Caco-2 (cell line): ENCODE measurements around the gene DLG3. TPM values are rescaled to one million over a fixed set of nuclear protein-coding genes. Genes with fewer than 3 reads are reported as not detected.

Source experiments
- BruUV-seq: library from RNA; stranded (reverse); fragments of 400-500 nt; replicated peaks from 2 replicates; lab custom pipeline; 2021; lab: Mats Ljungman, UMichigan
- CTCF ChIA-PET: fragments of 300-600 bp; sonication (Branson Sonifier 250); formaldehyde crosslinking; loops from one replicate; lab custom pipeline; 2022; ENCODE audit warnings: antibody characterized with exemption; lab: Charles Lee
- POLR2A ChIA-PET: fragments of 300-600 bp; sonication (Branson Sonifier 250); formaldehyde crosslinking; loops from one replicate; lab custom pipeline; 2022; ENCODE audit warnings: antibody characterized with exemption; lab: Charles Lee
- DNase-seq, 2 experiments: peaks; one replicate each; pipeline versions ENCODE4 v3.0.0 to v3.0.0-alpha.2; 2020 to 2022
- H3K27me3 ChIP-seq: replicated peaks from 2 replicates; pipeline ENCODE4 v1.6.0; 2011; ENCODE audit warnings: low read length; ENCODE audit not compliant: control insufficient read depth, insufficient read depth
- H3K36me3 ChIP-seq: 2 replicates; pipeline ENCODE4 v1.5.1; 2011; ENCODE audit warnings: low read length; ENCODE audit not compliant: control insufficient read depth, insufficient read depth
- H3K4me1 ChIP-seq: fragments of 250-450 bp; sonication (Bioruptor Pico); 2 replicates; pipeline ENCODE4 v1.5.1; 2020; ENCODE audit warnings: mild to moderate bottlenecking
- H3K4me3 ChIP-seq: 2 replicates; pipeline ENCODE4 v1.5.1; 2011; ENCODE audit warnings: low read depth, mild to moderate bottlenecking, control low read depth, low read length
- H3K9me3 ChIP-seq: fragments of 250-450 bp; sonication (Bioruptor Pico); 2 replicates; pipeline ENCODE4 v1.5.1; 2020; ENCODE audit warnings: mild to moderate bottlenecking, moderate library complexity
- H3K27ac Mint-ChIP-seq: one replicate; pipeline ENCODE4 v1.8.0; 2022; ENCODE audit warnings: mixed read lengths; ENCODE audit not compliant: unreplicated experiment
- H3K27me3 Mint-ChIP-seq: one replicate; pipeline ENCODE4 v1.8.0; 2022; ENCODE audit warnings: mixed read lengths; ENCODE audit not compliant: insufficient read depth, unreplicated experiment
- H3K36me3 Mint-ChIP-seq: one replicate; pipeline ENCODE4 v1.8.0; 2022; ENCODE audit warnings: mild to moderate bottlenecking, mixed read lengths; ENCODE audit not compliant: insufficient read depth, unreplicated experiment
- H3K4me1 Mint-ChIP-seq: one replicate; pipeline ENCODE4 v1.8.0; 2022; ENCODE audit warnings: low read depth, mixed read lengths; ENCODE audit not compliant: unreplicated experiment
- H3K4me3 Mint-ChIP-seq: one replicate; pipeline ENCODE4 v1.8.0; 2022; ENCODE audit warnings: mild to moderate bottlenecking, moderate library complexity, mixed read lengths; ENCODE audit not compliant: unreplicated experiment
- H3K9me3 Mint-ChIP-seq: one replicate; pipeline ENCODE4 v1.8.0; 2022; ENCODE audit warnings: mixed read lengths; ENCODE audit not compliant: unreplicated experiment
- intact Hi-C: fragments of 100-400 bp; cut with micrococcal nuclease; formaldehyde crosslinking; loops from one replicate; pipeline ENCODE4 v1.10.0; 2022; ENCODE audit not compliant: unreplicated experiment
- total RNA-seq: library from RNA; stranded (reverse); gene quantifications from 2 replicates; pipeline ENCODE4 v1.2.3, GENCODE V29; 2022
- TF ChIP-seq, protein P1 (sequence below), 2 experiments: fragments of 200-600 bp in 1 of 2; IDR thresholded peaks; 1 replicate in 1 of 2; 2 replicates in 1 of 2; pipeline versions ENCODE4 v1.5.1 to v1.8.0; 2011 to 2022; ENCODE audit warnings: antibody characterized with exemption in 1 of 2, control low read depth in 1 of 2, inconsistent platforms in 1 of 2, low read depth in 1 of 2, low read length in 1 of 2, mild to moderate bottlenecking in 1 of 2, moderate library complexity in 1 of 2; ENCODE audit not compliant: insufficient read depth in 1 of 2, severe bottlenecking in 1 of 2, unreplicated experiment in 1 of 2

The DLG3 gene
- total RNA-seq, 1 experiment from 2014 or later, result 58.5 TPM

DNA sequence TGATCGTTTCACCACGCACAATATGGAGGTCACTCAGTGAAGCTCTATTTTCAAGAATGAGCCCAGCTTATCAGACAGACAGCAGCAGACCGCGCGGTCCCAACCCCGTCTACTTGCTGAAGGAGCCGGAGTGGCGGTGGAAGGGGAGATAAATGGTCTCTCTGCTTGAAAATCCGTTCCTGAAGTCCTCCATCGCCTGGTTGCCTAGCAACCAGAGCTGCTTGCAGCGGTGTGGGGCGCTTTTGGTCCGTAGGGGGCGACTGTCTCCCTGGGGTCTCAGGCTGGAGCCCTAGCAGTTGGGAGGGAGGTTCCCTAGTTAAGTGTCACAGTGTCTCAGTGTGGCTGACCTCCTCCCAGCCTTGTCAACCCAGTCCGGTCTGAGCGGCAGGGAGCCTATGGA, 8.3 kb upstream of the DLG3 start:
- peaks cover 7% of the 10 kb centered on the region for H3K27me3 Mint-ChIP-seq
- CTCF ChIA-PET, result interaction anchor here (0.6 kb wide), 1 partner anchor 51 kb away, joined by 3 read pairs; no protein-coding TSS in a partner anchor
- Histone ChIP-seq H3K4me3 (no peak overlapping the region), H3K27me3 (no peaks in the 10 kb centered on the region), H3K36me3 (no peaks in the 10 kb centered on the region), H3K4me1 (peaks cover 7% of the 10 kb centered on the region; the same call in 1 of the 2 replicates), H3K9me3 (no peaks in the 10 kb centered on the region)
- H3K27ac Mint-ChIP-seq, result no peak overlapping the region
- no peak for DNase-seq
- H3K4me1 Mint-ChIP-seq, result peaks cover 6% of the 10 kb centered on the region
- H3K9me3 Mint-ChIP-seq, result no peaks in the 10 kb centered on the region
- POLR2A ChIA-PET, result no interaction called here
- no TSS peak for BruUV-seq
- no peak overlapping the region for H3K4me3 Mint-ChIP-seq
- TF ChIP-seq, protein P1, sequence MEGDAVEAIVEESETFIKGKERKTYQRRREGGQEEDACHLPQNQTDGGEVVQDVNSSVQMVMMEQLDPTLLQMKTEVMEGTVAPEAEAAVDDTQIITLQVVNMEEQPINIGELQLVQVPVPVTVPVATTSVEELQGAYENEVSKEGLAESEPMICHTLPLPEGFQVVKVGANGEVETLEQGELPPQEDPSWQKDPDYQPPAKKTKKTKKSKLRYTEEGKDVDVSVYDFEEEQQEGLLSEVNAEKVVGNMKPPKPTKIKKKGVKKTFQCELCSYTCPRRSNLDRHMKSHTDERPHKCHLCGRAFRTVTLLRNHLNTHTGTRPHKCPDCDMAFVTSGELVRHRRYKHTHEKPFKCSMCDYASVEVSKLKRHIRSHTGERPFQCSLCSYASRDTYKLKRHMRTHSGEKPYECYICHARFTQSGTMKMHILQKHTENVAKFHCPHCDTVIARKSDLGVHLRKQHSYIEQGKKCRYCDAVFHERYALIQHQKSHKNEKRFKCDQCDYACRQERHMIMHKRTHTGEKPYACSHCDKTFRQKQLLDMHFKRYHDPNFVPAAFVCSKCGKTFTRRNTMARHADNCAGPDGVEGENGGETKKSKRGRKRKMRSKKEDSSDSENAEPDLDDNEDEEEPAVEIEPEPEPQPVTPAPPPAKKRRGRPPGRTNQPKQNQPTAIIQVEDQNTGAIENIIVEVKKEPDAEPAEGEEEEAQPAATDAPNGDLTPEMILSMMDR (IDR thresholded peaks at IDR 0.05; ENCODE audit: insufficient read depth in 1 of 2, low read depth in 1 of 2, low read length in 1 of 2, severe bottlenecking in 1 of 2, unreplicated experiment in 1 of 2), result no peak
- H3K36me3 Mint-ChIP-seq, result peaks cover 7% of the 10 kb centered on the region
- intact Hi-C loops, result no loop called here

DNA sequence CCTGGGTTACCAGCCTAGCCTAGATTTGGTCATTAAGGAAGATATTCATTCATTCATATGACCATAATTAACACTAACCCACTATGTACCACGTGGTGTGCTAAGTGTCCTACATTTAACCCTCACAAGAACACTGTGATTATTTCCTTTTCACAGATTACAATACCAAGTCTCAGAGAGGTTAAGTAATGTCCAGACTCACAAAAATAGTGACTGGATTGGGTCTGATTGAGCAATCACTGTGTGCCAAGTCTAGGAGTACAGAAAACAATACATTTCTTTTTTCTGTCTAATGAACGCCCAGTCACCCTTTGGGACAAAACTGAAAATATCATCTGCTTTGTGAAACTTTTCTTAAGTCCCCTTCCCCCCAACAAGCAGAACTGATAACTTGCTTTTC, 7.6 kb upstream of the DLG3 start:
- Mint-ChIP-seq H3K27ac (no peak overlapping the region), H3K27me3 (peaks cover 9% of the 10 kb centered on the region), H3K4me3 (no peak overlapping the region), H3K36me3 (peaks cover 7% of the 10 kb centered on the region), H3K4me1 (peaks cover 6% of the 10 kb centered on the region), H3K9me3 (no peaks in the 10 kb centered on the region)
- H3K4me3 ChIP-seq, result no peak overlapping the region
- no peaks in the 10 kb centered on the region for H3K9me3 ChIP-seq
- no peaks in the 10 kb centered on the region for H3K36me3 ChIP-seq
- TF ChIP-seq, protein P1 (IDR thresholded peaks at IDR 0.05; ENCODE audit: insufficient read depth in 1 of 2, low read depth in 1 of 2, low read length in 1 of 2, severe bottlenecking in 1 of 2, unreplicated experiment in 1 of 2), result no peak
- DNase-seq, result no peak
- BruUV-seq, result no TSS peak
- CTCF ChIA-PET, result no interaction called here
- intact Hi-C loops, result no loop called here
- POLR2A ChIA-PET, result no interaction called here
- H3K4me1 ChIP-seq, result peaks cover 7% of the 10 kb centered on the region; the same call in 1 of the 2 replicates
- H3K27me3 ChIP-seq, result no peaks in the 10 kb centered on the region

- CTCF ChIA-PET, result no interaction called here
- TF ChIP-seq, protein P1 (IDR thresholded peaks at IDR 0.05; ENCODE audit: insufficient read depth in 1 of 2, low read depth in 1 of 2, low read length in 1 of 2, severe bottlenecking in 1 of 2, unreplicated experiment in 1 of 2), result no peak
- no peaks in the 10 kb centered on the region for H3K27me3 ChIP-seq
- H3K36me3 Mint-ChIP-seq, result peaks cover 7% of the 10 kb centered on the region
- H3K4me1 Mint-ChIP-seq, result peaks cover 4% of the 10 kb centered on the region
- BruUV-seq, result no TSS peak
- POLR2A ChIA-PET, result no interaction called here
- H3K36me3 ChIP-seq, result no peaks in the 10 kb centered on the region
- H3K9me3 ChIP-seq, result no peaks in the 10 kb centered on the region
- peaks cover 5% of the 10 kb centered on the region; the same call in 1 of the 2 replicates for H3K4me1 ChIP-seq
- intact Hi-C loops, result no loop called here
- H3K9me3 Mint-ChIP-seq, result no peaks in the 10 kb centered on the region
- no peak for DNase-seq
- H3K4me3 Mint-ChIP-seq, result no peak overlapping the region
- H3K27me3 Mint-ChIP-seq, result peaks cover 9% of the 10 kb centered on the region
- H3K4me3 ChIP-seq, result no peak overlapping the region
- no peak overlapping the region for H3K27ac Mint-ChIP-seq
These were observed 6.5 kb upstream of the DLG3 start for GRCh38 chrX:70437921-70438665.
